Parathyroid adenoma (tissue), 2 donors: ENCODE data around the gene NAALADL2.

ENCODE experiments used
- H2AFZ ChIP-seq: fragments of 300-600 bp; sonication (generic); one replicate; pipeline ENCODE4 v1.7.0; 2017; ENCODE audit warnings: antibody characterized with exemption, mild to moderate bottlenecking
- H3K27ac ChIP-seq: fragments of 300-600 bp; sonication (generic); one replicate; pipeline ENCODE4 v1.7.0; 2017
- H3K27me3 ChIP-seq: fragments of 300-600 bp; sonication (generic); one replicate; pipeline ENCODE4 v1.7.0; 2017; ENCODE audit warnings: low read length; ENCODE audit not compliant: control insufficient read depth, insufficient read depth
- H3K36me3 ChIP-seq: fragments of 300-600 bp; sonication (generic); one replicate; pipeline ENCODE4 v1.7.0; 2017; ENCODE audit warnings: low read length; ENCODE audit not compliant: control insufficient read depth, insufficient read depth
- H3K4me1 ChIP-seq: fragments of 300-600 bp; sonication (generic); one replicate; pipeline ENCODE4 v1.7.0; 2017; ENCODE audit warnings: control low read depth
- H3K4me2 ChIP-seq: fragments of 300-600 bp; sonication (generic); one replicate; pipeline ENCODE4 v1.7.0; 2017; ENCODE audit warnings: low read length
- H3K4me3 ChIP-seq: fragments of 300-600 bp; sonication (generic); one replicate; pipeline ENCODE4 v1.7.0; 2017; ENCODE audit warnings: low read depth, low read length
- H3K79me2 ChIP-seq: fragments of 300-600 bp; sonication (generic); one replicate; pipeline ENCODE4 v1.7.0; 2017; ENCODE audit warnings: control low read depth
- H3K9ac ChIP-seq: fragments of 300-600 bp; sonication (generic); one replicate; pipeline ENCODE4 v1.7.0; 2017; ENCODE audit warnings: mild to moderate bottlenecking
- H3K9me3 ChIP-seq: fragments of 300-600 bp; sonication (generic); one replicate; pipeline ENCODE4 v1.7.0; 2017; ENCODE audit warnings: low read length; ENCODE audit not compliant: control insufficient read depth
- CTCF ChIP-seq: fragments of 300-600 bp; sonication (generic); IDR thresholded peaks from one replicate; pipeline ENCODE4 v1.7.0; 2017; ENCODE audit warnings: antibody characterized with exemption, mild to moderate bottlenecking
- donor health status: primary hyperparathyroidism.

NAALADL2 gene

GRCh38 chr3:175478301-175478700, 619.2 kb downstream of the NAALADL2 start:
- Histone ChIP-seq H3K36me3 (no peaks in the 10 kb centered on the region), H3K4me1 (no peaks in the 10 kb centered on the region), H3K27me3 (no peaks in the 10 kb centered on the region), H3K4me2 (no peak overlapping the region), H3K9ac (no peak overlapping the region), H2AFZ (no peak overlapping the region), H3K9me3 (no peaks in the 10 kb centered on the region), H3K79me2 (no peaks in the 10 kb centered on the region), H3K4me3 (no peak overlapping the region), H3K27ac (no peak overlapping the region)
- no peak for TF ChIP-seq CTCF

- Histone ChIP-seq H3K27me3 (no peaks in the 10 kb centered on the region), H3K27ac (no peak overlapping the region), H3K79me2 (no peaks in the 10 kb centered on the region), H3K36me3 (no peaks in the 10 kb centered on the region), H2AFZ (no peak overlapping the region), H3K4me1 (no peaks in the 10 kb centered on the region), H3K4me3 (no peak overlapping the region), H3K9me3 (no peaks in the 10 kb centered on the region), H3K9ac (no peak overlapping the region), H3K4me2 (no peak overlapping the region)
- no peak for TF ChIP-seq CTCF
Observed at GRCh38 chr3:175479175-175479574, 620.0 kb downstream of the NAALADL2 start.

GRCh38 chr3:175479800-175480199, 620.7 kb downstream of the NAALADL2 start:
- Histone ChIP-seq H3K4me1 (no peaks in the 10 kb centered on the region), H3K36me3 (no peaks in the 10 kb centered on the region), H3K27ac (no peak overlapping the region), H3K4me3 (no peak overlapping the region), H3K27me3 (no peaks in the 10 kb centered on the region), H3K9me3 (no peaks in the 10 kb centered on the region), H3K4me2 (no peak overlapping the region), H2AFZ (no peak overlapping the region), H3K9ac (no peak overlapping the region), H3K79me2 (no peaks in the 10 kb centered on the region)
- TF ChIP-seq CTCF, result no peak

GRCh38 chr3:175484666-175485065, 625.5 kb downstream of the NAALADL2 start:
- Histone ChIP-seq H2AFZ (no peak overlapping the region), H3K27me3 (no peaks in the 10 kb centered on the region), H3K4me2 (no peak overlapping the region), H3K79me2 (no peaks in the 10 kb centered on the region), H3K4me3 (no peak overlapping the region), H3K9me3 (no peaks in the 10 kb centered on the region), H3K9ac (no peak overlapping the region), H3K27ac (no peak overlapping the region), H3K36me3 (no peaks in the 10 kb centered on the region), H3K4me1 (no peaks in the 10 kb centered on the region)
- TF ChIP-seq CTCF, result no peak

- H3K9me3 ChIP-seq, result no peaks in the 10 kb centered on the region
- H3K4me2 ChIP-seq, result no peak overlapping the region
- H2AFZ ChIP-seq, result no peak overlapping the region
- H3K9ac ChIP-seq, result no peak overlapping the region
- no peak for TF ChIP-seq CTCF
- no peaks in the 10 kb centered on the region for H3K4me1 ChIP-seq
- H3K27ac ChIP-seq, result no peak overlapping the region
- H3K4me3 ChIP-seq, result no peak overlapping the region
- no peaks in the 10 kb centered on the region for H3K36me3 ChIP-seq
- no peaks in the 10 kb centered on the region for H3K79me2 ChIP-seq
- H3K27me3 ChIP-seq, result no peaks in the 10 kb centered on the region
Observed at GRCh38 chr3:175485436-175485835, 626.3 kb downstream of the NAALADL2 start.
